Natural killer cell treated with Interleukin-12 subunit alpha and Interleukin-12 subunit beta and Interleukin-15 and Interleukin-18, amount 100 ng/mL, for 72 hours (primary cell): ENCODE results near the gene FAM229A. TPM values are rescaled to one million over a fixed set of nuclear protein-coding genes. Genes with fewer than 3 reads are reported as not detected.

Source experiments
- ATAC-seq, 2 donors: fragments of 150-1000 bp; cut with Tn5 transposase in 1 of 2; sonication (Bioruptor Pico), chemical (Tn5 transposase) in 1 of 2; 2 replicates each; pipeline ENCODE4 v1.10.0; 2021
- DNase-seq: peaks from one replicate; pipeline ENCODE4 v3.0.0; 2022; ENCODE audit warnings: low spot score
- H3K27ac Mint-ChIP-seq, 2 donors: 1 replicate in 1 of 2; 2 replicates in 1 of 2; pipeline ENCODE4 v1.8.0; 2022; ENCODE audit warnings: mixed read lengths in 2 of 2, mild to moderate bottlenecking in 1 of 2, moderate library complexity in 1 of 2
- H3K27me3 Mint-ChIP-seq, 2 donors: 1 replicate in 1 of 2; 2 replicates in 1 of 2; pipeline ENCODE4 v1.8.0; 2022; ENCODE audit warnings: mixed read lengths in 2 of 2
- H3K36me3 Mint-ChIP-seq: one replicate; pipeline ENCODE4 v1.8.0; 2022; ENCODE audit warnings: mixed read lengths
- H3K4me1 Mint-ChIP-seq, 2 donors: 1 replicate in 1 of 2; 2 replicates in 1 of 2; pipeline ENCODE4 v1.8.0; 2022; ENCODE audit warnings: low read depth in 2 of 2, mixed read lengths in 2 of 2, mild to moderate bottlenecking in 1 of 2
- H3K4me3 Mint-ChIP-seq: one replicate; pipeline ENCODE4 v1.8.0; 2022; ENCODE audit warnings: mixed read lengths
- H3K9me3 Mint-ChIP-seq: 2 replicates; pipeline ENCODE4 v1.8.0; 2022; ENCODE audit warnings: mixed read lengths
- total RNA-seq, 2 donors: library from RNA; stranded (reverse); gene quantifications; one replicate each; pipeline ENCODE4 v1.2.3, GENCODE V29; 2022

The FAM229A gene
- total RNA-seq, 2 donors from 2014 or later: 6.2 to 13.4 TPM

DNA sequence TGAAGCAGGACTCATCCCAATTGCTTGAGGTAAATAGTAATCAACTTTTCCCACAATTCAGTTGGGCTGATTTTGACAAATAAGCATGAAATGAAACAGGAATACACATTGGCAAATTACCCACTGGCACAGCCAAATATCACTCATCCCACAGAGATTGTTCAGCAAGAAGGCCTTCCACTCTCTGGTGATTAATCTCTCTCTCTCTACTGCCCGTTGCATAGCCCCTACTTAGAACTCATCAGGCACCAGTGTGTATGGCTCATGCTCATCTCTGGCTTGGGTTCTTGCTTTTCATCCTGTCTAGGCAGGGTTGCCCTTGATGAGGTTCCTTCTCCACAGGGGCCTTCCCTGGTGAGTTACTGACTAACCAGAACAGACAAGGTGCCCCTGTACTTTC is 30.9 kb upstream of the FAM229A start:
- Mint-ChIP-seq H3K36me3 (no peaks in the 10 kb centered on the region), H3K27me3 (peaks cover 0 to 3% of the 10 kb centered on the region in 2 donors), H3K4me3 (peak overlapping the region; percentile 97), H3K9me3 (no peaks in the 10 kb centered on the region), H3K27ac (peak overlapping the region; percentile 83 to 97), H3K4me1 (peaks cover 20 to 21% of the 10 kb centered on the region in 2 donors)
- ATAC-seq (no peak), DNase-seq (no peak)

GRCh38 chr1:32392325-32392724 is 30.0 kb upstream of the FAM229A start:
- no peaks in the 10 kb centered on the region for H3K9me3 Mint-ChIP-seq
- H3K27ac Mint-ChIP-seq: peak overlapping the region; percentile 40 to 83
- peaks cover 0 to 2% of the 10 kb centered on the region in 2 donors for H3K27me3 Mint-ChIP-seq
- H3K4me3 Mint-ChIP-seq: peak overlapping the region; percentile 54
- H3K4me1 Mint-ChIP-seq: peaks cover 20 to 21% of the 10 kb centered on the region in 2 donors
- ATAC-seq (no peak), DNase-seq (no peak)
- no peaks in the 10 kb centered on the region for H3K36me3 Mint-ChIP-seq

GRCh38 chr1:32390904-32391870 is 28.9 kb upstream of the FAM229A start:
- no peak overlapping the region for H3K4me3 Mint-ChIP-seq
- peaks cover 21 to 23% of the 10 kb centered on the region in 2 donors for H3K4me1 Mint-ChIP-seq
- H3K27ac Mint-ChIP-seq: no peak overlapping the region
- no peaks in the 10 kb centered on the region for H3K27me3 Mint-ChIP-seq
- DNase-seq: no peak
- no peaks in the 10 kb centered on the region for H3K9me3 Mint-ChIP-seq
- no peaks in the 10 kb centered on the region for H3K36me3 Mint-ChIP-seq
- no peak for ATAC-seq

GRCh38 chr1:32388641-32389040 is 26.4 kb upstream of the FAM229A start:
- Mint-ChIP-seq H3K4me1 (peaks cover 5 to 12% of the 10 kb centered on the region in 2 donors), H3K4me3 (no peak overlapping the region), H3K27me3 (no peaks in the 10 kb centered on the region), H3K9me3 (no peaks in the 10 kb centered on the region), H3K27ac (no peak overlapping the region), H3K36me3 (no peaks in the 10 kb centered on the region)
- ATAC-seq: no peak
- DNase-seq: no peak

GRCh38 chr1:32386676-32387392 is 24.5 kb upstream of the FAM229A start:
- no peak for DNase-seq
- Mint-ChIP-seq H3K4me3 (no peak overlapping the region), H3K9me3 (no peaks in the 10 kb centered on the region), H3K27me3 (no peaks in the 10 kb centered on the region), H3K4me1 (peaks cover 0 to 3% of the 10 kb centered on the region in 2 donors), H3K27ac (no peak overlapping the region), H3K36me3 (no peaks in the 10 kb centered on the region)
- ATAC-seq: no peak

GRCh38 chr1:32380057-32380456 is 17.8 kb upstream of the FAM229A start:
- no peaks in the 10 kb centered on the region for H3K9me3 Mint-ChIP-seq
- DNase-seq: no peak
- H3K4me1 Mint-ChIP-seq: no peaks in the 10 kb centered on the region
- peaks cover 16% of the 10 kb centered on the region for H3K36me3 Mint-ChIP-seq
- H3K4me3 Mint-ChIP-seq: no peak overlapping the region
- no peaks in the 10 kb centered on the region for H3K27me3 Mint-ChIP-seq
- ATAC-seq: no peak
- peak overlapping the region in 1 of 2 donors; percentile 22 for H3K27ac Mint-ChIP-seq

GRCh38 chr1:32377541-32378220 is 15.4 kb upstream of the FAM229A start:
- peaks cover 2 to 9% of the 10 kb centered on the region in 2 donors for H3K4me1 Mint-ChIP-seq
- H3K27ac Mint-ChIP-seq: no peak overlapping the region
- H3K27me3 Mint-ChIP-seq: no peaks in the 10 kb centered on the region
- DNase-seq (no peak), ATAC-seq (no peak)
- peaks cover 20% of the 10 kb centered on the region for H3K36me3 Mint-ChIP-seq
- no peak overlapping the region for H3K4me3 Mint-ChIP-seq
- H3K9me3 Mint-ChIP-seq: no peaks in the 10 kb centered on the region

DNA sequence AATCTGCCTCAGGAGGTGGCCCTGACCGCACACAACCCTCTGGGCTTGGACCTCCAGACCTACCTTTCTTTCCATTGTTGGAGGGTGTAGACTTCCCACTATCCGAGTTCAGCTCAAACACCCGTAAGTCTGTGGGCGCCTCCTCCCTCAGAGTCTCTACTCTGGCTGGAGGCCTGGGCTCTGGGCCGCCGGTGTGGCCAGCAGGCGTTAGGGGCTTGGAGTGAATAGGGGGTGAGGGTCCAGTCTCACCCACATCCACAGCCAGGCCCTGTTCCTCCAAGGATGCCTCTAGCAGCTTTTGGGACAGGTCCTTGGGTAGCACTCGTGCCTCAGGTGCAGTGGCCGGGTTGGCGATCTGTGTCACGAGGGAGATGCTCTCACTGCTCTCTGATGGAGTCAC is 13.9 kb upstream of the FAM229A start:
- ATAC-seq: no peak
- Mint-ChIP-seq H3K9me3 (no peaks in the 10 kb centered on the region), H3K4me1 (peaks cover 13 to 18% of the 10 kb centered on the region in 2 donors), H3K27ac (no peak overlapping the region), H3K36me3 (peaks cover 20% of the 10 kb centered on the region), H3K4me3 (no peak overlapping the region), H3K27me3 (no peaks in the 10 kb centered on the region)
- DNase-seq: no peak

DNA sequence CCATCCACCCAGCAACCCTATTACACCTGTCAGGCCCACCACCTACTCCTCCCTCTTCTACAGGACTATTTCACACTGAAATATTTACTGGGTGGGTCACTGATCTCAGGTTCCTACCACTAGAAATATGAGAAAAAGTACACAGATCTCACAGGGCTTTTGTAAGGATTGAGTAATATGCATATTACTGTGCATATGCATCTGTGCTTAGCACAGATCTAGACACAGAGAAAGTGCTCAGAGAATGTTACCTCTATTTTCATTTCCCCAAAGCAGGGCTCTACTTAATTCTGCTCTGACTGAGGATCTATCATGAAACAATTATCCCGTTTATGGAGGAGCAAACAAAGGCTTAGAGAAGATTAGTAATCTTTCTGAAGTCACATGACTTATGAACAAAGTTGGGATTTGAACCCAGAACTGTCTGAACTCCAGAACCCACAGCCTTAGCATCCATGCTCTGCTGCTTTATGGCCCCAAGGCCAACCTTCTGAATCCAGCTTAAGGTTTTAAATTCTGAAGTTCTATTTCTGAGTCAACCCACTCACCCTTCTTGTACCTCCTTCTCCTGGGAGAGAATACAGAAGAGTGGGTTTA is 11.8 kb upstream of the FAM229A start:
- H3K9me3 Mint-ChIP-seq: no peaks in the 10 kb centered on the region
- H3K27ac Mint-ChIP-seq: peak overlapping the region in 1 of 2 donors; percentile 26
- H3K4me3 Mint-ChIP-seq: no peak overlapping the region
- ATAC-seq (no peak), DNase-seq (no peak)
- peaks cover 16% of the 10 kb centered on the region for H3K36me3 Mint-ChIP-seq
- peaks cover 13 to 18% of the 10 kb centered on the region in 2 donors for H3K4me1 Mint-ChIP-seq
- H3K27me3 Mint-ChIP-seq: no peaks in the 10 kb centered on the region

- Mint-ChIP-seq H3K4me1 (peaks cover 13 to 18% of the 10 kb centered on the region in 2 donors), H3K9me3 (no peaks in the 10 kb centered on the region), H3K27me3 (no peaks in the 10 kb centered on the region), H3K27ac (peak overlapping the region in 1 of 2 donors; percentile 15), H3K36me3 (peaks cover 13% of the 10 kb centered on the region), H3K4me3 (no peak overlapping the region)
- DNase-seq (no peak), ATAC-seq (peak; percentile 77 to 87)
These were observed 10.0 kb upstream of the FAM229A start for GRCh38 chr1:32372149-32372756.

- ATAC-seq: no peak
- H3K4me3 Mint-ChIP-seq: no peak overlapping the region
- H3K27ac Mint-ChIP-seq: no peak overlapping the region
- peaks cover 9% of the 10 kb centered on the region for H3K36me3 Mint-ChIP-seq
- DNase-seq: no peak
- H3K27me3 Mint-ChIP-seq: no peaks in the 10 kb centered on the region
- H3K9me3 Mint-ChIP-seq: no peaks in the 10 kb centered on the region
- peaks cover 13 to 14% of the 10 kb centered on the region in 2 donors for H3K4me1 Mint-ChIP-seq
These were observed 5.8 kb upstream of the FAM229A start for GRCh38 chr1:32367912-32368635.

- Mint-ChIP-seq H3K4me3 (no peak overlapping the region), H3K4me1 (peaks cover 7 to 10% of the 10 kb centered on the region in 2 donors), H3K36me3 (peaks cover 9% of the 10 kb centered on the region), H3K27me3 (peaks cover 0 to 4% of the 10 kb centered on the region in 2 donors), H3K27ac (no peak overlapping the region), H3K9me3 (no peaks in the 10 kb centered on the region)
- ATAC-seq: no peak
- no peak for DNase-seq
These were observed 3.2 kb upstream of the FAM229A start for GRCh38 chr1:32365445-32365844.
